GM23338 (cell line): Measurements from ENCODE around the gene UTP3. TPM values are rescaled to one million over a fixed set of nuclear protein-coding genes. Genes with fewer than 3 reads are reported as not detected.

Experiments
- ATAC-seq: fragments of 200-7000 bp; cut with Tn5 transposase; 3 replicates; pipeline ENCODE4 v1.9.1; 2020
- DNase-seq: peaks from one replicate; pipeline ENCODE4 v3.0.0-alpha.2; 2015; ENCODE audit warnings: low spot score
- H2AFZ ChIP-seq: fragments of 200-600 bp; sonication (generic); 2 replicates; pipeline ENCODE4 v1.8.0; 2016; ENCODE audit warnings: antibody characterized with exemption, mild to moderate bottlenecking, moderate library complexity
- H3F3A ChIP-seq: fragments of 200-600 bp; sonication (generic); replicated peaks from 2 replicates; pipeline ENCODE4 v1.8.0; 2017; ENCODE audit warnings: antibody characterized with exemption, mixed run types, low read depth
- H3K27ac ChIP-seq: fragments of 200-600 bp; sonication (generic); 2 replicates; pipeline ENCODE4 v1.6.1; 2016; ENCODE audit warnings: low read depth
- H3K27me3 ChIP-seq: fragments of 200-600 bp; sonication (generic); 2 replicates; pipeline ENCODE4 v1.8.0; 2016; ENCODE audit warnings: mild to moderate bottlenecking, mixed run types, moderate library complexity; ENCODE audit not compliant: insufficient read depth
- H3K36me3 ChIP-seq: fragments of 200-600 bp; sonication (generic); 2 replicates; pipeline ENCODE4 v1.8.0; 2016; ENCODE audit warnings: mild to moderate bottlenecking; ENCODE audit not compliant: insufficient read depth
- H3K4me1 ChIP-seq: fragments of 200-600 bp; sonication (generic); 2 replicates; pipeline ENCODE4 v1.8.0; 2016; ENCODE audit warnings: mild to moderate bottlenecking, moderate library complexity; ENCODE audit not compliant: insufficient read depth
- H3K4me2 ChIP-seq: fragments of 200-600 bp; sonication (generic); 2 replicates; pipeline ENCODE4 v1.7.1; 2017; ENCODE audit warnings: mixed run types
- H3K4me3 ChIP-seq: fragments of 200-600 bp; sonication (generic); 2 replicates; pipeline ENCODE4 v1.6.1; 2016; ENCODE audit warnings: mixed run types
- H3K79me2 ChIP-seq: fragments of 200-600 bp; sonication (generic); replicated peaks from 2 replicates; pipeline ENCODE4 v1.8.0; 2017; ENCODE audit warnings: mild to moderate bottlenecking; ENCODE audit not compliant: insufficient read depth
- H3K9me2 ChIP-seq: fragments of 200-600 bp; sonication (generic); 2 replicates; pipeline ENCODE4 v1.8.0; 2017; ENCODE audit not compliant: insufficient read depth
- H4K20me1 ChIP-seq: fragments of 200-600 bp; sonication (generic); replicated peaks from 2 replicates; pipeline ENCODE4 v1.8.0; 2017; ENCODE audit warnings: mild to moderate bottlenecking; ENCODE audit not compliant: insufficient read depth
- H3K27ac Mint-ChIP-seq: 2 replicates; pipeline ENCODE4 v1.8.0; 2020; ENCODE audit warnings: inconsistent platforms, mild to moderate bottlenecking, moderate library complexity, mixed read lengths
- H3K27me3 Mint-ChIP-seq: 3 replicates; pipeline ENCODE4 v1.8.0; 2022; ENCODE audit warnings: low read depth, mild to moderate bottlenecking, moderate library complexity, mixed read lengths, inconsistent platforms; ENCODE audit not compliant: insufficient read depth, poor library complexity
- H3K36me3 Mint-ChIP-seq: 3 replicates; pipeline ENCODE4 v1.8.0; 2021; ENCODE audit warnings: low read depth, mild to moderate bottlenecking, inconsistent platforms, moderate library complexity, mixed read lengths
- H3K4me1 Mint-ChIP-seq: 3 replicates; pipeline ENCODE4 v1.8.0; 2020; ENCODE audit warnings: mild to moderate bottlenecking, inconsistent platforms, mixed read lengths
- H3K4me3 Mint-ChIP-seq: 3 replicates; pipeline ENCODE4 v1.8.0; 2021; ENCODE audit warnings: moderate library complexity, mild to moderate bottlenecking, inconsistent platforms, mixed read lengths
- H3K9me3 Mint-ChIP-seq: 3 replicates; pipeline ENCODE4 v1.8.0; 2020; ENCODE audit warnings: moderate library complexity, mild to moderate bottlenecking, inconsistent platforms, mixed read lengths
- EZH2 ChIP-seq: fragments of 200-600 bp; sonication (generic); IDR thresholded peaks from one replicate; pipeline ENCODE4 v1.8.0; 2017; ENCODE audit warnings: antibody characterized with exemption, mild to moderate bottlenecking, low read depth; ENCODE audit not compliant: unreplicated experiment
- EZH2phosphoT487 ChIP-seq: fragments of 200-600 bp; sonication (generic); IDR thresholded peaks from one replicate; pipeline ENCODE4 v1.8.1; 2018; ENCODE audit warnings: antibody characterized with exemption; ENCODE audit not compliant: unreplicated experiment
- JUNB ChIP-seq: IDR thresholded peaks from one replicate; pipeline ENCODE4 v1.6.1; 2016; ENCODE audit warnings: antibody characterized with exemption; ENCODE audit not compliant: unreplicated experiment
- NANOG ChIP-seq: IDR thresholded peaks from 2 replicates; pipeline ENCODE4 v1.6.1; 2016; ENCODE audit warnings: antibody characterized with exemption, borderline replicate concordance
- POLR2AphosphoS5 ChIP-seq: IDR thresholded peaks from 2 replicates; pipeline ENCODE4 v1.6.1; 2016; ENCODE audit warnings: antibody characterized with exemption, low read depth
- ZNF114 ChIP-seq: fragments of 250-450 bp; sonication (Bioruptor Pico); IDR thresholded peaks from 2 replicates; pipeline ENCODE4 v1.5.0; 2020; ENCODE audit warnings: mild to moderate bottlenecking, moderate library complexity
- polyA plus RNA-seq: library from polyadenylated mRNA; unstranded; fragments of >200 nt; fragmentation: Nextera tagmentation; extraction: Ambion mirVana; gene quantifications from 2 replicates; pipeline ENCODE4 v1.2.1, GENCODE V29; 2016
- total RNA-seq: library from RNA; depleted of rRNA; stranded (reverse); fragments of >200 nt; shearing (Covaris generic); gene quantifications from 2 replicates; pipeline ENCODE4 v1.2.3, GENCODE V29; 2014
- TF ChIP-seq, protein P1 (sequence below): IDR thresholded peaks from one replicate; pipeline ENCODE4 v1.6.1; 2018; ENCODE audit warnings: antibody characterized with exemption; ENCODE audit not compliant: unreplicated experiment
- TF ChIP-seq, protein P2 (sequence below), 2 experiments: fragments of 200-600 bp in 1 of 2; sonication (generic) in 1 of 2; conservative IDR thresholded peaks; 2 replicates each; pipeline versions ENCODE4 v1.5.1 to v1.6.1; 2016 to 2017; ENCODE audit warnings: antibody characterized with exemption in 2 of 2, low read depth in 2 of 2, mild to moderate bottlenecking in 2 of 2, moderate library complexity in 1 of 2
- TF ChIP-seq, protein P3 (sequence below): fragments of 250-450 bp; sonication (Bioruptor Pico); IDR thresholded peaks from 2 replicates; pipeline ENCODE4 v1.5.0; 2020; ENCODE audit warnings: mild to moderate bottlenecking, moderate library complexity

The UTP3 gene
- total and polyA plus RNA-seq, 2 experiments from 2014 or later: 36.9 to 44.3 TPM

DNA sequence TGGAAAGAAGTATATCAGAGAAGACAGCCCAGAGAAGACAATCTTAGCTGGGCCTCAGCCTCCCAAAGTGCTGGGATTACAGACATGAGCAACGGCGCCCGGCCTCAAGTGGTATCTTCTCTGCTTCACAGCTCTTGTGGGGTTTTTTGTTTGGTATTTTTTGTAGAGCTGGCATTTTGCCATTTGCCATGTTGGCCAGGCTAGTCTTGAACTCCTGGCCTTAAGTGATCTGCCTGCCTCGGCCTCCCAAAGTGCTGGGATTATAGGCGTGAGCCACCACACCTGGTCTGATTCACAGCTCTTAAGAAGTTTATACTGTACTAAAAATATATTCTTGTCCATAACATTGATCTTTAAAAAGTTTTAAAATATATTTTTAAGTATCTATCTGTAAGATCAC lies 12.4 kb downstream of the UTP3 start (continued):
- TF ChIP-seq JUNB (no peak), EZH2 (no peak), ZNF114 (CRISPR knock-in tag) (no peak)
- TF ChIP-seq, protein P1, sequence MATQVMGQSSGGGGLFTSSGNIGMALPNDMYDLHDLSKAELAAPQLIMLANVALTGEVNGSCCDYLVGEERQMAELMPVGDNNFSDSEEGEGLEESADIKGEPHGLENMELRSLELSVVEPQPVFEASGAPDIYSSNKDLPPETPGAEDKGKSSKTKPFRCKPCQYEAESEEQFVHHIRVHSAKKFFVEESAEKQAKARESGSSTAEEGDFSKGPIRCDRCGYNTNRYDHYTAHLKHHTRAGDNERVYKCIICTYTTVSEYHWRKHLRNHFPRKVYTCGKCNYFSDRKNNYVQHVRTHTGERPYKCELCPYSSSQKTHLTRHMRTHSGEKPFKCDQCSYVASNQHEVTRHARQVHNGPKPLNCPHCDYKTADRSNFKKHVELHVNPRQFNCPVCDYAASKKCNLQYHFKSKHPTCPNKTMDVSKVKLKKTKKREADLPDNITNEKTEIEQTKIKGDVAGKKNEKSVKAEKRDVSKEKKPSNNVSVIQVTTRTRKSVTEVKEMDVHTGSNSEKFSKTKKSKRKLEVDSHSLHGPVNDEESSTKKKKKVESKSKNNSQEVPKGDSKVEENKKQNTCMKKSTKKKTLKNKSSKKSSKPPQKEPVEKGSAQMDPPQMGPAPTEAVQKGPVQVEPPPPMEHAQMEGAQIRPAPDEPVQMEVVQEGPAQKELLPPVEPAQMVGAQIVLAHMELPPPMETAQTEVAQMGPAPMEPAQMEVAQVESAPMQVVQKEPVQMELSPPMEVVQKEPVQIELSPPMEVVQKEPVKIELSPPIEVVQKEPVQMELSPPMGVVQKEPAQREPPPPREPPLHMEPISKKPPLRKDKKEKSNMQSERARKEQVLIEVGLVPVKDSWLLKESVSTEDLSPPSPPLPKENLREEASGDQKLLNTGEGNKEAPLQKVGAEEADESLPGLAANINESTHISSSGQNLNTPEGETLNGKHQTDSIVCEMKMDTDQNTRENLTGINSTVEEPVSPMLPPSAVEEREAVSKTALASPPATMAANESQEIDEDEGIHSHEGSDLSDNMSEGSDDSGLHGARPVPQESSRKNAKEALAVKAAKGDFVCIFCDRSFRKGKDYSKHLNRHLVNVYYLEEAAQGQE: no peak

DNA sequence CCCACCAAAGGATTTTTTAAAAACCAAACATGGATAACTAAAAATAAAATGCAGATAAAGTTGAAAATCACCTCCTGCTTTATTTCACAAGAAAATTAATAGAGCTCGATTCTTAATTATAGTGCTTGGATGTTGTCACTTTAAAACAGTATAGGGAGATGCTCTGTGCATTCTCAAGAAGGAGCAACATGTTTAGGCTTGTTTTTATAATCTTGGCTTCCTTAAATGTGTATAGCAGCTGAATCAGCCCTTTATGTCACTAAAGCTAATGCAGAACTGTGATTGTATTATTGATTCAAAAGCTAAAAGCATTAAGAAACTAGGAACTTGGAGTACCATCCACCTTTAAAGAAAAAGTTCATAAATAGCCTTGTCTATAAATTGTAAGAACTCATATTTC lies 12.9 kb downstream of the UTP3 start:
- Histone ChIP-seq H2AFZ (no peak overlapping the region), H3K4me1 (peaks cover 7% of the 10 kb centered on the region; the same call in 1 of the 2 replicates), H3K36me3 (no peaks in the 10 kb centered on the region), H3F3A (peaks cover 7% of the 10 kb centered on the region; the same call in 1 of the 2 replicates), H3K79me2 (peaks cover under 1% of the 10 kb centered on the region; the same call in 1 of the 2 replicates), H3K9me2 (no peaks in the 10 kb centered on the region), H4K20me1 (no peaks in the 10 kb centered on the region), H3K4me2 (no peak overlapping the region), H3K27ac (no peak overlapping the region), H3K27me3 (peaks cover 13% of the 10 kb centered on the region), H3K4me3 (no peak overlapping the region)
- peaks cover 6% of the 10 kb centered on the region for H3K27me3 Mint-ChIP-seq
- ATAC-seq (no peak), DNase-seq (no peak)
- no peak overlapping the region for H3K4me3 Mint-ChIP-seq
- H3K4me1 Mint-ChIP-seq: peaks cover 8% of the 10 kb centered on the region; the same call in 2 of the 3 replicates
- TF ChIP-seq NANOG (no peak), EZH2phosphoT487 (no peak), POLR2AphosphoS5 (no peak)
- TF ChIP-seq, protein P2, sequence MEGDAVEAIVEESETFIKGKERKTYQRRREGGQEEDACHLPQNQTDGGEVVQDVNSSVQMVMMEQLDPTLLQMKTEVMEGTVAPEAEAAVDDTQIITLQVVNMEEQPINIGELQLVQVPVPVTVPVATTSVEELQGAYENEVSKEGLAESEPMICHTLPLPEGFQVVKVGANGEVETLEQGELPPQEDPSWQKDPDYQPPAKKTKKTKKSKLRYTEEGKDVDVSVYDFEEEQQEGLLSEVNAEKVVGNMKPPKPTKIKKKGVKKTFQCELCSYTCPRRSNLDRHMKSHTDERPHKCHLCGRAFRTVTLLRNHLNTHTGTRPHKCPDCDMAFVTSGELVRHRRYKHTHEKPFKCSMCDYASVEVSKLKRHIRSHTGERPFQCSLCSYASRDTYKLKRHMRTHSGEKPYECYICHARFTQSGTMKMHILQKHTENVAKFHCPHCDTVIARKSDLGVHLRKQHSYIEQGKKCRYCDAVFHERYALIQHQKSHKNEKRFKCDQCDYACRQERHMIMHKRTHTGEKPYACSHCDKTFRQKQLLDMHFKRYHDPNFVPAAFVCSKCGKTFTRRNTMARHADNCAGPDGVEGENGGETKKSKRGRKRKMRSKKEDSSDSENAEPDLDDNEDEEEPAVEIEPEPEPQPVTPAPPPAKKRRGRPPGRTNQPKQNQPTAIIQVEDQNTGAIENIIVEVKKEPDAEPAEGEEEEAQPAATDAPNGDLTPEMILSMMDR (conservative IDR thresholded peaks at IDR 0.05; ENCODE audit: low read depth in 2 of 2): no peak
- TF ChIP-seq, protein P1: no peak
- TF ChIP-seq, protein P3, sequence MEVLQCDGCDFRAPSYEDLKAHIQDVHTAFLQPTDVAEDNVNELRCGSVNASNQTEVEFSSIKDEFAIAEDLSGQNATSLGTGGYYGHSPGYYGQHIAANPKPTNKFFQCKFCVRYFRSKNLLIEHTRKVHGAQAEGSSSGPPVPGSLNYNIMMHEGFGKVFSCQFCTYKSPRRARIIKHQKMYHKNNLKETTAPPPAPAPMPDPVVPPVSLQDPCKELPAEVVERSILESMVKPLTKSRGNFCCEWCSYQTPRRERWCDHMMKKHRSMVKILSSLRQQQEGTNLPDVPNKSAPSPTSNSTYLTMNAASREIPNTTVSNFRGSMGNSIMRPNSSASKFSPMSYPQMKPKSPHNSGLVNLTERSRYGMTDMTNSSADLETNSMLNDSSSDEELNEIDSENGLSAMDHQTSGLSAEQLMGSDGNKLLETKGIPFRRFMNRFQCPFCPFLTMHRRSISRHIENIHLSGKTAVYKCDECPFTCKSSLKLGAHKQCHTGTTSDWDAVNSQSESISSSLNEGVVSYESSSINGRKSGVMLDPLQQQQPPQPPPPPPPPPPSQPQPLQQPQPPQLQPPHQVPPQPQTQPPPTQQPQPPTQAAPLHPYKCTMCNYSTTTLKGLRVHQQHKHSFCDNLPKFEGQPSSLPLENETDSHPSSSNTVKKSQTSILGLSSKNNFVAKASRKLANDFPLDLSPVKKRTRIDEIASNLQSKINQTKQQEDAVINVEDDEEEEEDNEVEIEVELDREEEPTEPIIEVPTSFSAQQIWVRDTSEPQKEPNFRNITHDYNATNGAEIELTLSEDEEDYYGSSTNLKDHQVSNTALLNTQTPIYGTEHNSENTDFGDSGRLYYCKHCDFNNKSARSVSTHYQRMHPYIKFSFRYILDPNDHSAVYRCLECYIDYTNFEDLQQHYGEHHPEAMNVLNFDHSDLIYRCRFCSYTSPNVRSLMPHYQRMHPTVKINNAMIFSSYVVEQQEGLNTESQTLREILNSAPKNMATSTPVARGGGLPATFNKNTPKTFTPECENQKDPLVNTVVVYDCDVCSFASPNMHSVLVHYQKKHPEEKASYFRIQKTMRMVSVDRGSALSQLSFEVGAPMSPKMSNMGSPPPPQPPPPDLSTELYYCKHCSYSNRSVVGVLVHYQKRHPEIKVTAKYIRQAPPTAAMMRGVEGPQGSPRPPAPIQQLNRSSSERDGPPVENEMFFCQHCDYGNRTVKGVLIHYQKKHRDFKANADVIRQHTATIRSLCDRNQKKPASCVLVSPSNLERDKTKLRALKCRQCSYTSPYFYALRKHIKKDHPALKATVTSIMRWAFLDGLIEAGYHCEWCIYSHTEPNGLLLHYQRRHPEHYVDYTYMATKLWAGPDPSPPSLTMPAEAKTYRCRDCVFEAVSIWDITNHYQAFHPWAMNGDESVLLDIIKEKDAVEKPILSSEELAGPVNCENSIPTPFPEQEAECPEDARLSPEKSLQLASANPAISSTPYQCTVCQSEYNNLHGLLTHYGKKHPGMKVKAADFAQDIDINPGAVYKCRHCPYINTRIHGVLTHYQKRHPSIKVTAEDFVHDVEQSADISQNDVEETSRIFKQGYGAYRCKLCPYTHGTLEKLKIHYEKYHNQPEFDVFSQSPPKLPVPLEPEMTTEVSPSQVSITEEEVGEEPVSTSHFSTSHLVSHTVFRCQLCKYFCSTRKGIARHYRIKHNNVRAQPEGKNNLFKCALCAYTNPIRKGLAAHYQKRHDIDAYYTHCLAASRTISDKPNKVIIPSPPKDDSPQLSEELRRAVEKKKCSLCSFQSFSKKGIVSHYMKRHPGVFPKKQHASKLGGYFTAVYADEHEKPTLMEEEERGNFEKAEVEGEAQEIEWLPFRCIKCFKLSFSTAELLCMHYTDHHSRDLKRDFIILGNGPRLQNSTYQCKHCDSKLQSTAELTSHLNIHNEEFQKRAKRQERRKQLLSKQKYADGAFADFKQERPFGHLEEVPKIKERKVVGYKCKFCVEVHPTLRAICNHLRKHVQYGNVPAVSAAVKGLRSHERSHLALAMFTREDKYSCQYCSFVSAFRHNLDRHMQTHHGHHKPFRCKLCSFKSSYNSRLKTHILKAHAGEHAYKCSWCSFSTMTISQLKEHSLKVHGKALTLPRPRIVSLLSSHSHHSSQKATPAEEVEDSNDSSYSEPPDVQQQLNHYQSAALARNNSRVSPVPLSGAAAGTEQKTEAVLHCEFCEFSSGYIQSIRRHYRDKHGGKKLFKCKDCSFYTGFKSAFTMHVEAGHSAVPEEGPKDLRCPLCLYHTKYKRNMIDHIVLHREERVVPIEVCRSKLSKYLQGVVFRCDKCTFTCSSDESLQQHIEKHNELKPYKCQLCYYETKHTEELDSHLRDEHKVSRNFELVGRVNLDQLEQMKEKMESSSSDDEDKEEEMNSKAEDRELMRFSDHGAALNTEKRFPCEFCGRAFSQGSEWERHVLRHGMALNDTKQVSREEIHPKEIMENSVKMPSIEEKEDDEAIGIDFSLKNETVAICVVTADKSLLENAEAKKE: no peak
- no peak overlapping the region for H3K27ac Mint-ChIP-seq
- no peaks in the 10 kb centered on the region; the same call in 2 of the 3 replicates for H3K9me3 Mint-ChIP-seq
- no peaks in the 10 kb centered on the region; the same call in 2 of the 3 replicates for H3K36me3 Mint-ChIP-seq
